ENCODE measurements around the gene TJP2. TPM values are rescaled to one million over a fixed set of nuclear protein-coding genes. Genes with fewer than 3 reads are reported as not detected.
"Not testable (repeated sequence)": the region's sequence is repeated elsewhere in the genome, so short reads cannot be mapped to it uniquely, and the experiment has no call there.

TJP2 gene
- total RNA-seq, 1 donor from 2014 or later, result 152 TPM

DNA sequence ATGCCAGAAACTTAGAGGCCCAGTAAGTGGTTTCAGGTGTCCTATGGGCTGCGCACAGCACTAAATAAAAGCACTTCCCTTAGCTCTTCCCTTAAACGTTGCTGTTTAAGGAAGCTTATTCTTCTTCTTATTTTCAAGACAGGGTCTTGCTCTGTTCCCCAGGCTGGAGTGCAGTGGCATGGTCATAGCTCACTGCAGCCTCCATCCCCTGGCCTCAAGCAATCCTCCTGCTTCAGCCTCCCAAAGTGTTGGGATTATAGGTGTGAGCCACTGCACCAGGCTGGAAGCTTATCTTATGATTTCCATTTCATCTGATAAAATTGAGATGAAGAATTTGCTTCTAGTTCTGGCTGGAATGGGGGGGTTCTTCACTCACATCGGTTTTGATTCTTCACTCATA lies 15.6 kb upstream of the TJP2 start:
- no peak for DNase-seq (ENCODE audit: low read depth)

DNA sequence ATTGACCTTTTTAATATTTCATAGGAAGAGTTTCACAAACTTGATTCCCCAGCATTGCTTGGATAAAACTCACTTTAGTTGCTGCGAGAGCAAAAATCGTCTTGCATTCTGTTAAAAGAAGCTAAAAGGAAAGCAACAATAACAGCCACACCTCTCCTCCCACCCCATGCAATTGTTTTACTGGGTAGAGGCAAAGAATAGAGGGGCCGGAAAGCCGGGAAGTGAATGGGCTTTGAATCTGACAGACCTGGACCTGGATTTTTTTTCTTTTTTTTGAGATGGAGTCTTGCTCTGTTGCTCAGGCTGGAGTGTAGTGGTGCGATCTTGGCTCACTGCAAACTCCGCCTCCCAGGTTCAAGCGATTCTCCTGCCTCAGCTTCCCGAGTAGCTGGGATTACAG lies 9.5 kb upstream of the TJP2 start:
- not testable (repeated sequence) for DNase-seq (ENCODE audit: low read depth)

DNA sequence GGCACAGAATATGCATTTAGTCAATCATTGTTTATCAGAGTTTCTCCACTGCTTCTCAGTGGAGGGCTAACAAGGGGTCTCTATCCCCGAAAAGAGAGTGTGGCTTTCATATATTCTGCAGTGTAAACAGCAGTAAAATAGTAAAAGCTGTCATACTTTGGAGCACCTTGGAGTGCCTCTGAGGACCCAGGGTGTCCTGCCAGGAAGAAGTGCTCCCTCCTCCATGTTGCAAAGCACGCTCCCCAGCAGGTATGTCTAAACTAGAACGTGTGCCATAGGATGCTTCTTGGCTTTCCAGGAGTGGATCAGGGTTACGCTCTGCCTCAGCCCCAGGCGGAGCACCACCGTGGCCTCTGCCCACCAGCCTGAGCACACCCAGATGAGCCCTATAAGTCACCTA lies 8.5 kb upstream of the TJP2 start:
- no peak for DNase-seq (ENCODE audit: low read depth)

DNA sequence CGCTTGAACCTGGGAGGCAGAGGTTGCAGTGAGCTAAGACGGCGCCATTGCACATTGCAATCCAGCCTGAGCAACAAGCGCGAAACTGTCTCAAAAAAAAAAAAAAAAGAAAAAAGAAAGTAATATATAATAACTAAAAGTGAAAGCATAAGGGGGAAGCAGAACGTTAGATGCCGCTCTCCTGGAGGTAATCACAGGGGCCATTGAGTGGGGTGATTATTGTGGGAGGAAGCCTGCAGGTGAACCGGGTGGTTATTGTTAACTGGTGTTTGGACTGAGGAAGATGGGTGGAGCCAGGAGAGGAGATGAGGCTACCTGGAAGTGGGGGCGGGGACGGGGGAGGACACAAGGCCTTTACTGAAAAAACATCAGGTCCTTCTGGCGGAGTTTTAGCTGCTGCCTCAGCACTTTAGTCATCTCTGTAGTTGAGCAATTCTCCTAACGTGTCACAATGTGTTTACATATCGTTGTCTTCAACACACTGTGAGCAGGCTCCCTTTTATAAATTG lies 5.3 kb upstream of the TJP2 start:
- peak; percentile 87 for DNase-seq (ENCODE audit: low read depth)

DNA sequence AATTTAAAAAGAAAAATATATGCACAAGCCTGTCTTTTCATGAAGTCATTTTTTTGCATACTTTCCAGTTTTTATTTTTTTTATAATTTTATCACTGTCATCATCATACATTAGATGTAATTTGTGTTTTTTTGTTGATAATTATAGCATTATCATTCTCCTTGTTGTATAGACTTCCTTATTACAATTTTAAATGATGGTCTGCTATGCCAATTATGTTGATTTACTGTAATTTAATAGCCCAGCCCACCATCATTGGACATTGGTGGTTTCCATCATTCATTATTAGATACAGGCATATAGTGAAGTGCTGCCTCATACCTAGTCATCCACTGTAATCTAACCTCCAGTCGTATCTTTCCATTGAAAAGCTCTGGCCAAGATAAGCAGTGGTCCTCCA lies 3.8 kb upstream of the TJP2 start:
- DNase-seq (ENCODE audit: low read depth), result no peak

DNA sequence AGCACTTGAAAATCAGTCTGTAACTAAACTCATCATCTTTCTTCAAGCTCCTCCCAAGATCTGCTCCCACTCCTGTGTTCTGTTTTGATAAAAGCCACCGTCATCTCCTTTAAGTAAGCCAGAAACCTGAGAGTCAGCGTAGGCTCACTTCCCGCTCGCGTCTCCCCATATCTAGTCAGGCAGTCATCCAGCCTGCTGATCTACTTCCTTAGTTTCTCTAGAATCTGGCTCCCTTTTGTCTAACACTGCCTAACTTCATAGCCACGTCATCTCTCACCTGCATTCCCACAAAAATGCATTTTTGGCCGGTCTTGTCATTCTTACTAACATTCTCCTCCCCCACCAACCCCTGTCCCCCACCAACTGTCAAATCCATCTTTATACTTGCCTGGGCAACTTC lies 3.0 kb upstream of the TJP2 start:
- DNase-seq (ENCODE audit: low read depth), result no peak

DNA sequence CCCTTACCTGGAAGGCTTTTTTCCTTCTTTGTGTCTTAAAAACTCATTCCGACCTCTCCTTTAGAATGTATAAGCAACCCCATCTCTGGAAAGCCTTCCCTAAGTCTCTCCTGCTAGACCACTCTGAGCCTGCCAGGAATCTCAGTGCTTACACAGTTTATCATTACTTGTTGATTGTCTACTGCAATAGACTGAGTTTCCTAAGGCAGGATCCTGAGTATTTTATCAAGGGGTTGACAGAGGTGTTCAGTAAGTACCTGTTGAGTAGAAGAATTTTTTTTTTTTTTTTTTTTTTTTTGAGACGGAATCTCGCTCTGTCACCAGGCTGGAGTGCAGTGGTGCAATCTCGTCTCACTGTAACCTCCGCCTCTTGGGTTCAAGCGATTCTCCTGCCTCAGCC lies 2.6 kb upstream of the TJP2 start:
- no peak for DNase-seq (ENCODE audit: low read depth)

DNA sequence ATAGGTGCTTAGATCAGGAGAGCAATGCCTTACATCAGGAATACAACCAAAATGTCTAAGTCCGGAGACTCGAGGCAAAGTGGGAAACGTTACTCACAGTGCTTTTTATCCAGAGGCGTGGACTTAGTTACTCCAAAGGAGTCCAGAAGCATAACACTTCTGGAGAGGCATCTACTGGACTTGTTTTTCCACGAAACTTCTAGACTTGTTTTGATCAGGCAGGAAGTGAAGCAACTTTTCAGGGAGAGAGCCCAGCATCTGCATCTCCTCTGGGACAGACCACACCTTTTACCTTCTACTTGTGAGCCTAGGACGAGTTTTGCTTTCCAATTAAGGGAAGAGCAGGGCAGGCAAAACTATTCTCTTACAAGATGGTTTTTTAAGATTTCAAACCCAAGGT lies 1.2 kb upstream of the TJP2 start:
- no peak for DNase-seq (ENCODE audit: low read depth)

DNA sequence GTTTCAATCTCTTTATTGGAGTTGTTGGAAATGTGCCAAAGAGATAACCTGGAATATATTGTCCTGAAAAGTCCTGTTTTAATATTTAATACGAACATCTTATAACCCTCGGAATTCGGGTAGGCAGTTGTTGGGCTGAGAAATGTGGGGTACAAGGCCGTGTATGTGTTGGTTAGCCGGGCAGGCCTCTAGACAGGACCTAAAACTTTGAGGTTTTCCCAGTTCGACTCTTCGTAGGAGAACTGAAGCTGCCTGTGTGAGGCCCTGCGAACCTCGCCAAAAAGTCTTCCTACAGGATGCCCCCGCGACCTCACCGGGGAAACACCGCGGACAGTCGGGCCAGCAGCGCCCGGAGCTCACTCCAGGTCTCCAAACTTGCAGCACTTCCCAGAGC lies 583 bp upstream of the TJP2 start:
- no peak for DNase-seq (ENCODE audit: low read depth)

DNA sequence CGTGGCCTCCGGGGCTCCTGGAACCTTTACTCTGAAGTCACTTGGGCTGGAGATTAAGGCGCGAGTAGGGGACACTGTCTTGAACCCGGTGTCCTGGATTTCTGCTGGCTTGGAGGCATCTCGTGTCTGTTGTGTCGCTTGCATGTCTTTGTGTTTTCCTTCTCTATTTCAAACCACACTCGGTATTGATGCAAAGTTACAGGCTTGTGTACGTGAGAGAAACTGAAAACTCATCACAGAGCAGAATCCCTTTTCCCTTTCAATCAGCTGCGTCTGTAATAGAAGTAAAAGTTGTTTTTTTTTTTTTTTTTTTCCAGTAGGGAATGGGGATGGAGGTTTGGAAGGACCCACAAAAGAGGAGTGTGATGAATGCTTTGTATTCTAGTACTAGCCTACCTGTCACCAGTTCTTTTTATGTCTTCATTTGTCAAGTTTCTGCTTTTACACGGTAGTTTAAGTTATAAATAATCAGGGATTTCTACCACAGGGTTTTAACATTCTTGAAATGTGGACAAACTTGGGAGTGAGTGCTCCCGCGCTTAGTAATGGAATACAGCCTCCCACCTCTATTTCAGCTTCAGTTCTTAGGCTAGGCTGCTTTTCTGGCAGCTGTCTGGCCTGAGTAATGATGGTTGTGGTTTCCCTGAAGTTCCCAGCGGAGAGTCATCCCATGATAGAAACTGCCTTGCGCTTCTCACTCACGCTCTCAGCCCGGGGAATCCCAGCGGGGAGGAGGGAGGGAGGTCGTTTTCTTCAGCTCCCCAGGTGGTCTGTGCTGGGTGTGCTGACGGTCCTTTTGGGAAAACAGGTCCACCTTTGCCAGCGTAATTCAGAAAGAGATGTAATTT lies 763 bp downstream of the TJP2 start:
- DNase-seq (ENCODE audit: low read depth), result peak; percentile 96

DNA sequence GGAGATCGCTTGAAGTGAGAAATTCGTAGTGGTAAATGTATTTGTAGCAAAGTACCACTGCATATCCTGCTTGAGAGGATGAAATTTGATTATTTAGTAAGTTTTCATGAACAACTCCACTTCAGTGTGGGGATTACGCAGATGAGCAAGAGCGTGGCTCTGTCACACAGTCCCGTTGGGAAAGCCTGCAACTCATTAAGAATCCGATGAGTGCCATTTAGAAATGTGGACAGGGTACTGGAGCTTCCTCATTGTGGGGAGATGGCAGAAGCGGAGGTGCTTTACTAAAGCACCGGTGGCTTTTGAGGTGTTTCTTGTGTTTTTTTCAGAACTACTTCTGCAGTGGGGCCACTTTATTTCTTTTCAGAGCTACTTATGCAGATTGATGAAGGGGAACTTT lies 1.4 kb downstream of the TJP2 start:
- DNase-seq (ENCODE audit: low read depth), result no peak

DNA sequence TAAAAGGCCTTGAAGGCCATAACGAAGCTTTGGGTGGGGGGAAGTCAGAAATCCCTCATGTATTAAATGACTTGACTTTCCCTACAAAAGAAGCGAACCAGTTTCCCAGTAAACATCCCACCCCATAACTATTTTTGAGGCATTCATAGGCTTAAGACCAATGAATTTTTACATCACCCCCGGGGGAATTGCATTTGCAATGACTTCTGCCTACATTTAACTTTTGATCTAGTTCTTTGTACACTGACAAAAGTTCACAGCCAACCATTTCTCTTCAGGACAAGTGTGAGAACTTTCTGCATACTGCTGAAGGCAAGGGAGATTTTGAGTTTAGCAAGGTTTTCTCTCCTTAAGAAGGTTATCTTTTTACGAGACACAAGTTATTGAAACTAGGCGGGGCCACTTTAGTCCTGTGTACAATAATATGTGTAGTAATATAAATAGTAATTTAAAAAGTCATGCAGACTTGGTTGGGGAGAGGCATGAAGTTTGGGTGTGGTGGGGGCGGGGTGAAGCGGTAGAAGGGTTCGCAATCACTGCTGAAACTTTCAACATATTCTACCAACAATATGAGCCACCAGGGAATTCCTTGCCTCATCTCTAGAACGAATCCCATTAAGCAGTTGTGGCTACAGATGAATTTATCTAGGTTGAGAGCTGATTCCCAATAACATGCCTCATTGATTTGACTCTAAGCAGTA lies 2.5 kb downstream of the TJP2 start:
- no peak for DNase-seq (ENCODE audit: low read depth)

DNA sequence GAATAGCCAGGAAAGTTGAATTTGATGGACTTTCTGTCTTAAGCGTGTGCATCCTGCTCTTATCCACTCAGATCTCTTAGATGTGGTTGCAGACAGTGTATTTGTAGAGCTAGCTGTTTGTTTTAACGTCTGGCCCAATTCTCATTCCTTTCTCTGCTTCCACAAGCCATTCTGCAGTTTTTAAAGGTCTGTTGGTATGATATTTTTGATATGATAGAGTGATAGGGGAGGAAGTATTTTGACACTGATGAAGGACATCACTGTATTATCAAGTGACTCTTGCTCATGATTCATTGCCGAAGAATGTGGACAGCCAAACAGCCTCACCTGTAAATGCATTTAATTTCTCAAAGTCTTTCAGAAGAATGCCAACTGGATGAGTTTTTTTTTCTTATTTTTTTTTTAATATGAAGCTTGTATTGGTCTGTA lies 4.5 kb downstream of the TJP2 start:
- DNase-seq (ENCODE audit: low read depth), result no peak

DNA sequence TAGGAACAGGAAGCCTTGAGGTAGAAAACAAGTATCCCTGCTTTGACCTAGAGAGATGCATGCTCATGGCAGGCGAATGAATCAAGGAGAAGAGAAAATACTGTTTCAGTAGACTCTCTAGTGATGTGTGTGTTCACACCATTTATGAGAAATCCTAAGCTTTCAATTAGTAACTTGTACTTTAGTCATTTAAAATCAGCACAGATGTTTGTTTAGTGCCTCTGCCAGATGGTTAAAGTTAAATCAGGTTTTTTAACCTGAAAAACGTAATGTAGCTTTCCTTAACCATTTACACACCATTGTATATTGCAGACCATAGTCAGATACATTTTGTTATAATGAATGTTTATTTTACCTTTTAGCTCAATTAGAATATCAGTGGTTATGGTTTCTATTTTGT lies 5.0 kb downstream of the TJP2 start:
- DNase-seq (ENCODE audit: low read depth), result peak; percentile 90

DNA sequence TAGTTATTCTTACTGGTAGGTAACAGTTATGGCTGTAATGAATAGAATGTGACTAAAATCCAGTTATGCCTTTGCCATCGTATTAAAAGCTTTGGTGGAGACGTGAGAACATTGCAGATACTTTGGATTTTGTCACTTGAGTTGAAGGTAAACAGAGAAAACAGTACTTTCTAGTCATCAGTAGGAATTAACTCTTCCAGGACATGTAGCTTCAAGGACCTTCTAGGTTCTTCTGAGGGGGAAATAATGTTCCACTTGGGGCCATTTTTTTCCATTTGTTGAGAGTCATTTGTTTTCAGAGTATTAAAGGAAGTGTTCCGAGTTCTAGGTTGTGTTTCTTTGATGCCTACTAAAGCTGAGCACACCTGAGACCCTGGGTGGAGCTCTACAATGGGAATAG lies 6.1 kb downstream of the TJP2 start:
- DNase-seq (ENCODE audit: low read depth), result no peak

DNA sequence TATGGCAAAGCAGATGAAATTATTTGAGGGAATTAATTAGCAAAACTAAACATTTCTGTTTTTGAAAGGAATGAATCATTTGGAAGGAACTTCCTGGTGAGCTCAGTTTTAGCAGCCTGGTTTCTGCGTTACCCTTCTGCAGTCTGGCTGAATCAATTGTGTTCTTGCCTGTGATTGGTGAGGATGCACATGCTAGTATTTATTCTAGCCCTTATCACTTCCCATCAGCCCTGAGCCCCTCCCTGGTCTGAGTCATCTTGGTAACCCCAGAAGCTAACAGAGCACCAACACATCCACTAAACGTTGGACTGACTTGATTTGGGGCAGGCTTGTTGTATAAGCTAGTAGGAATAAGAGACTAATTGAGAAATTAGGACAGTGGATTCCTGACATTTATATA lies 6.6 kb downstream of the TJP2 start:
- DNase-seq (ENCODE audit: low read depth), result peak; percentile 98

DNA sequence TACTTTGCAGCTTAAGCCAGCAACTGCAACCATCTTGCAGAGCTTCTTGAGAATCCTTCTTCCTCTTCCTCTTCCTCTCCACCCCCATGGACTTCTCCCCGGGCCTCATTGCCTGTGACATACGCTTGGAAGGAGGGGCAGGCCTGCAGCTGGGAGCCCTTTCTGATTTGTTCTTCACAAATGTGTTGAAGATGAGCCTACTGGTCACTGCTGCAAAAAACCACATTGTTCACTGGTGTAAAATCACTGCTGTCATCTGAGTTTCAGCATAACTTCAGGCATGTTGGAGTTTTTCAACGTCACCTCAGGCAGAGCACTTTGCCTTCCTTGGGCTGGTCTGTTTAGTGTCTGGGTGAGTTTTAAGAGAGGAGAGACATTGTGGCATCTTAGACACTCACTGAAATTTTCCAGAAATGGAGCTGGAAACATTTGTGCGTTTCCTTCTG lies 7.9 kb downstream of the TJP2 start:
- DNase-seq (ENCODE audit: low read depth), result no peak

DNA sequence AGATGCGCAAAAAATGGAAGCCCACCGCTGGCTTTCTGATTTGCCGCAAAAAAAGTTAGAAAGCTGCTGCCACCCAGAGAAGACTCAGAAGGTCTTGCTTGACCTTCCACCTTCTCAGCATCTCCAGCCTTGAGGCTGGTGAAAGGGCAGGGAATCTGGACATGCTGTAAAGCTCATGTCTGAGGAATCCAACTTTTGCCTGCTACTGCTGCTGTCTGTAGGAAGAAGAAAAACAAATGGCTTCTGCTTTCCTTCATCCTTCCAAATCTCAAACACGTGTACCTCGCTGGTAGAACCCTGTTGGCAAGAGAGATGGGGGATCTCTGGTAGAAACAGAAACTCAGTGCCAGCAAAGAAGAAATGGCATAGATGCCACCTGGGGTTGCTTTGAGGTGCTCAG lies 10.2 kb downstream of the TJP2 start:
- no peak for DNase-seq (ENCODE audit: low read depth)

DNA sequence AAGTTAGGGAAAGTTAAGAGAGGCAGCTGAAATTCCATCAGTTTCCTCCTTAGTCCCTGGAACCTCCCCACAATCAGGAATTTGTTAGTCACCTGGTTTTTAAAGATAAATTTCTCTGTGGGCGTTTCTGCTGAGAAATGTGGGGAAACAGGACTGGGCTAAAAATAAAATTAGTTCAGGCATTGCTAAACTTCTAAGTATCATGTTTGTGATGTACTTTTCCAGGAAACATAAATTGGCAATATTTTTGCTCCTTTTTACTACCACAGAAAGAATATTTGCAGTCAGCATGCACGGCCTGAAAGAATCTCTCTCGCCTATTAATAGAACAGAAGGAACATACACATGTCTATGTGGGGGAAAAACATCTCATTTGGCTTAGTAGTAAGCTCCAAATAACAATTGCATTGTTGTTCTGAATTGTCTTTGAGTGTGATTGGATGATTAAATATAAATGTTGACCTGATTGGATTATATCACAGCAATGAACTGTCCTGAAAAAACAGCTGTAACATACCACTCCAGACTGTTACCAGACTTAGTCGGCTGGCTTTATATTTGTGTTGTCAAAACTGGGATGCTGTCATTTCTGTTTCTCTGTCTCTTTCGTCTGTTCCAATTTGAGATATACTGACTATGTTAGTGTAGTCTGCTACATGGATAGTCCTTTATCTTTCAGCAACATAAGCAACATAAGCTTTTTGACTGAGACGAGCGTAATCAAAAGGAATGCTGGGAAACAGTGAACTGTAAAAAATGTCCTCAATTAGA lies 12.9 kb downstream of the TJP2 start:
- peak; percentile 63 for DNase-seq (ENCODE audit: low read depth)

DNA sequence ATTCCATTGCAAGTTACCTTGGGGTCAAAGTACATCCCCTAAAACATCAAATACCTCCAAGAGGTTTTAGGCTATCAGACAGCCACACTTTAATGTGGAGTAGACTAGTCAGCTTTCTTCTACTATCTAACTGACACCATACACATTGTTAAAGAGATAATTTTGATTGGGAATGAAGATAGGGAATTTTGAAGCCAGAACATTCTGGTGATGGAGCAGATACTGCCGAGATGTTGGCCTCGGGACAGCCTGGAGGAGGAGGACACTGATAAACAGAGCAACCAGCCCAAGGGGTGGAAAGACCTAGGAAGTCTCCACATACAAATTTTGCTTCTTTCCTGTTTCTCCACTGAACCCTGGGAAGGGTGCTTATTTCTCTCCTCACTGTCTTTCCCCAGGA lies 14.9 kb downstream of the TJP2 start:
- DNase-seq (ENCODE audit: low read depth), result no peak

DNA sequence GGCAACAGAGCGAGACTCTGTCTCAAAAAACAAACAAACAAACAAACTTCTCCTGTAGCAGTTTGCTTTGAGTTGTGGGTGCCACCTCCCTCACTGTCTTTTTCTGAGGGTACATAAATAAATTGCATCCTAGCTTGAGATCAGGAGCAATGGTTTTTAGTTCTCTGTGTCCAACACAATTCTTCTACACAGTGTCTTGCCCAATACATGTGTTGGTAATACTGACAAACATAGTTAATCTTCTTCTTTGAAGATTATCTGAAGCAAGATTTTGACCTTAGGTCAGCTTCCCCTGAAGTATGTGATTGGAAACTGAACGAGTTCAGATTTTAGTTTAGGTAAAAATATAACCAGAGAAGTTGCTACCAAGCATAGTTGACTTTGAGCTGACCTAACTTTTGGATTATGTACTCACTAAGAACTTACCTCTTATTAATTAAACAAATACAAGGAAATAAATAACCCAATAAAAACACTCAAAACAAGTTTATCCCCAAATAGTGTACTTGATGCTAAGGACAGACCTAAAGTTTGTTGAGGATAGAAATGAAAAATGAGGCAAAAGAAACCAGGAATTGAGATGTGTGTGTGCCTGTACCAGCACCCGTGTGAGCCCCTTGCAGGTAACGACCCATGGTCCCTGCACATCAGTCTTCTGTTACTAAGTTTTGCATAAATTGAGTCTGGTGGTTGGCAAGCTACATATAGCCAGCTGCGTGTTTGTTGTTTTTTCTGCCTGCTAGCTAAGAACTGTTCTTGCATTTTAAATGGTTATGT lies 16.2 kb downstream of the TJP2 start:
- DNase-seq (ENCODE audit: low read depth), result no peak

DNA sequence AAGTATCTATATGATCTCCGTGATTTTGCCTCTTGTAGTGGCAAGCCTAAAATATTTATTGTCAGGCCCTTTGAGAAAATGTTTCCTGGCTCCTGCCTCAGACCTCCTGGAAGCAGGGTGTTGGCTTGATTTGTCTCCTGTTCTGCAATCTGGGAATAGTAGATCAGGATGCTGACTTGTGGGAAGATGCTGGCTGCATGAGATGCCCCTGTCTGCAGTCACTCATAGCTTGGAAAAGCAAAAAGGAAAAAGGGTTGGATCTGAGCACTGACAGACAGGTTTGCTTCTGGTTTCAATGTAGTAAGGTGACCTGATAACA lies 16.7 kb downstream of the TJP2 start:
- no peak for DNase-seq (ENCODE audit: low read depth)
